Astrocyte (in vitro differentiated cells and primary cell): Measurements from ENCODE around the gene PYGL.

Source experiments
- EZH2 ChIP-seq: IDR thresholded peaks from 2 replicates; pipeline ENCODE4 v1.6.1; 2012; ENCODE audit warnings: mild to moderate bottlenecking, low read length, inconsistent platforms; ENCODE audit not compliant: insufficient read depth
- TF ChIP-seq, protein P1 (sequence below): IDR thresholded peaks from 2 replicates; pipeline ENCODE4 v1.5.1; 2011; ENCODE audit warnings: low read depth, mild to moderate bottlenecking, inconsistent platforms, low read length, moderate library complexity; ENCODE audit not compliant: insufficient read depth

GRCh38 chr14:50936016-50936340, 8.3 kb downstream of the PYGL start:
- TF ChIP-seq, protein P1, sequence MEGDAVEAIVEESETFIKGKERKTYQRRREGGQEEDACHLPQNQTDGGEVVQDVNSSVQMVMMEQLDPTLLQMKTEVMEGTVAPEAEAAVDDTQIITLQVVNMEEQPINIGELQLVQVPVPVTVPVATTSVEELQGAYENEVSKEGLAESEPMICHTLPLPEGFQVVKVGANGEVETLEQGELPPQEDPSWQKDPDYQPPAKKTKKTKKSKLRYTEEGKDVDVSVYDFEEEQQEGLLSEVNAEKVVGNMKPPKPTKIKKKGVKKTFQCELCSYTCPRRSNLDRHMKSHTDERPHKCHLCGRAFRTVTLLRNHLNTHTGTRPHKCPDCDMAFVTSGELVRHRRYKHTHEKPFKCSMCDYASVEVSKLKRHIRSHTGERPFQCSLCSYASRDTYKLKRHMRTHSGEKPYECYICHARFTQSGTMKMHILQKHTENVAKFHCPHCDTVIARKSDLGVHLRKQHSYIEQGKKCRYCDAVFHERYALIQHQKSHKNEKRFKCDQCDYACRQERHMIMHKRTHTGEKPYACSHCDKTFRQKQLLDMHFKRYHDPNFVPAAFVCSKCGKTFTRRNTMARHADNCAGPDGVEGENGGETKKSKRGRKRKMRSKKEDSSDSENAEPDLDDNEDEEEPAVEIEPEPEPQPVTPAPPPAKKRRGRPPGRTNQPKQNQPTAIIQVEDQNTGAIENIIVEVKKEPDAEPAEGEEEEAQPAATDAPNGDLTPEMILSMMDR: no peak
- TF ChIP-seq EZH2: no peak
